ENCODE measurements around the gene ZNF768.
A peak's percentile ranks its signal among the peaks of the same experiment; 100 is the strongest.

ZNF768 gene

DNA sequence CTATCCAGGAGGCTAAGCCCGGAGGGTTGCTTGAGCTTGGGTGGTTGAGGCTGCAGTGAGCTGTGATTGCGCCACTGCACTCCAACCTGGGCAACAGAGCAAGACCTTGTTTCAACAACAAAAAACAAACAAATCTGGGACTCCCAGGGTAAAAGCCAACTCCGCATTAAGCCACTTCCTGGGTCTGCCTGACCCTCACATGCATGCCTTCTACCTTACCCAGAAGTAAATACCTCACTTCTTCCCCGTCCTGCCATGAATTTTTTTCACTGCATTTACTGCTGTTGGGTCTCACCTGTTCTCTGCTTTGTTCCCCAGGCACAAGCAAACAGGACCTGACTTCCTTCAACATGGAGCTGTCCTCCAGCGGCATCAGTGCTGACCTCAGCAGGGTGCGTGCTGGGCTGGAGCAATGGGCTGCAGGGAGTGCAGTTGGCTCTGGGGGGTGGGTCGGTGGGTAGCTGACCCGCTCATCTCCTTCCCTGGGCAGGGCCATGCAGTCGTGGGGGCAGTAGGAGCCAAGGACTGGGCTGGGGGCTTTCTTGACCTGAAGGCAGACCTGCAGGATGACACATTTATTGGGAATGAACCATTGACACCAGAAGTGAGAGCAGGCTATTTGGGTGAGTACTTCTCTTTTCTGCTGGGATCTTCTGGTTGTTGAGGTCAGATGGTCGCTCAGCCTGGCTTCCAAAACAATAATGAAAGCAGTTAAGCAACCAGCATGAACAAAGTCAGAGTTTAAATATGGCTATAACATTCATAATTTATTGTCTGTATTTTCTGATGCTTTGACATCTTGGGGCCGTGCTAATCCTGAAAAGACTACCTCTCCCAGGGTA lies 37.4 kb downstream of the ZNF768 start:
- Histone ChIP-seq H3K4me1 (ENCODE audit: insufficient read depth, poor library complexity, severe bottlenecking) (peaks cover 13% of the 10 kb centered on the region), H3K27ac (ENCODE audit: poor library complexity, severe bottlenecking) (peak overlapping the region; percentile 55)
- no peak for ATAC-seq (ENCODE audit: low read depth)

DNA sequence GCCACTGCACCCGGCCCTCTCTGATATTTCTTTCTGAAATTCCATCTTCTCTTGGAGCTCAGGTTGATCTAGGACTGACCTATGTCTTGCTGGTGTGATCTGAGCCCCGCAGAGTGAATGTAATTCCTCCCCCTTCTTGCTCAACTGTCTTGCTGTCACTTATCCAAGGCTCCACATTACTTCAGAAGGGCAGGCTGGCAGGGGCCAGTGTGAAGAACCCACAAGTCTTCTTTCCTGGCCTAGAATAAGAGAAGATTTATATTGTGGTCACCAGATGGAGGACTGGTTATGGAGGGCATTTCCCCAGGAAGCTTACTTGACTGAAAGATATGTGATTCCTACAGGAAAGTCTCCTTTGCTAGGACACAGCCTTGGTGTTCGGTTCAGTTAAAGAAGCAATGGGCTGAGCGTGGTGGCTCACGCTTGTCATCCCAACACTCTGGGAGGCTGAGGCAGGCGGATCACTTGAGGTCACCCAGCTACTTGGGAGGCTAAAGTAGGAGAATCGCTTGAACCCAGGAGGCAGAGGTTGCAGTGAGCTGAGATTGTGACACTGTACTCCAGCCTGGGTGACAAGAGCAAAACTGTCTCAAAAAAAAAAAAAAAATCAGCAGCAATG lies 40.4 kb downstream of the ZNF768 start:
- Histone ChIP-seq H3K9me3 (ENCODE audit: severe bottlenecking) (no peaks in the 10 kb centered on the region), H3K27me3 (ENCODE audit: insufficient read depth, poor library complexity, severe bottlenecking) (no peaks in the 10 kb centered on the region), H3K4me3 (ENCODE audit: severe bottlenecking) (no peak overlapping the region), H3K4me1 (ENCODE audit: insufficient read depth, poor library complexity, severe bottlenecking) (peaks cover 5% of the 10 kb centered on the region), H3K27ac (ENCODE audit: poor library complexity, severe bottlenecking) (no peak overlapping the region), H3K36me3 (ENCODE audit: low read depth) (no peaks in the 10 kb centered on the region)
- ATAC-seq (ENCODE audit: low read depth) (no peak), DNase-seq (ENCODE audit: low spot score) (no peak)
- TF ChIP-seq, protein P1, sequence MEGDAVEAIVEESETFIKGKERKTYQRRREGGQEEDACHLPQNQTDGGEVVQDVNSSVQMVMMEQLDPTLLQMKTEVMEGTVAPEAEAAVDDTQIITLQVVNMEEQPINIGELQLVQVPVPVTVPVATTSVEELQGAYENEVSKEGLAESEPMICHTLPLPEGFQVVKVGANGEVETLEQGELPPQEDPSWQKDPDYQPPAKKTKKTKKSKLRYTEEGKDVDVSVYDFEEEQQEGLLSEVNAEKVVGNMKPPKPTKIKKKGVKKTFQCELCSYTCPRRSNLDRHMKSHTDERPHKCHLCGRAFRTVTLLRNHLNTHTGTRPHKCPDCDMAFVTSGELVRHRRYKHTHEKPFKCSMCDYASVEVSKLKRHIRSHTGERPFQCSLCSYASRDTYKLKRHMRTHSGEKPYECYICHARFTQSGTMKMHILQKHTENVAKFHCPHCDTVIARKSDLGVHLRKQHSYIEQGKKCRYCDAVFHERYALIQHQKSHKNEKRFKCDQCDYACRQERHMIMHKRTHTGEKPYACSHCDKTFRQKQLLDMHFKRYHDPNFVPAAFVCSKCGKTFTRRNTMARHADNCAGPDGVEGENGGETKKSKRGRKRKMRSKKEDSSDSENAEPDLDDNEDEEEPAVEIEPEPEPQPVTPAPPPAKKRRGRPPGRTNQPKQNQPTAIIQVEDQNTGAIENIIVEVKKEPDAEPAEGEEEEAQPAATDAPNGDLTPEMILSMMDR (IDR thresholded peaks at IDR 0.05; ENCODE audit: poor library complexity, severe bottlenecking): no peak

More for the DNA sequence above, 37.4 kb downstream of the ZNF768 start:
- no peak for DNase-seq (ENCODE audit: low spot score)
- no peaks in the 10 kb centered on the region for H3K36me3 ChIP-seq (ENCODE audit: low read depth)
- no peak overlapping the region for H3K4me3 ChIP-seq (ENCODE audit: severe bottlenecking)
- H3K27me3 ChIP-seq (ENCODE audit: insufficient read depth, poor library complexity, severe bottlenecking): no peaks in the 10 kb centered on the region
- H3K9me3 ChIP-seq (ENCODE audit: severe bottlenecking): no peaks in the 10 kb centered on the region
- TF ChIP-seq, protein P1 (IDR thresholded peaks at IDR 0.05; ENCODE audit: poor library complexity, severe bottlenecking): no peak

DNA sequence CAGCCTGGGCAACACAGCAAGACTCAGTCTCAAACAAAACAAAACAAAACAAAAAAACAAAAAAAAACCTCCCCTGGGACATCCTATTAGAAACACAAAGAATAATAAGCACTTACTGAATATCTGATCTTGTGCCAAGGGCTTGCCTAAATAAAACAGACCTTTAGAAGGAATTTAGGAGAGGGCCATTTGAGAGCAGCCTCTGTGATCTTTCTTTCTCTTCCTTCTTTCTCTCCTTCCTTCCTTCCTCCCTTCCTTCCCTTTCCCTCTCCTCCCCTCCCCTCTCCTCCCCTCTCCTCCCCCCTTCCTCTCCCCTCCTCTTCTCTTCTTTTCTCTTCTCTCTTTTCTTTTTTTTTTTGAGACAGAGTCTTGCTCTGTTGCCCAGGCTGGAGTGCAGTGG lies 41.5 kb downstream of the ZNF768 start:
- TF ChIP-seq, protein P1 (IDR thresholded peaks at IDR 0.05; ENCODE audit: poor library complexity, severe bottlenecking): no peak
- ATAC-seq (ENCODE audit: low read depth) (no peak), DNase-seq (ENCODE audit: low spot score) (no peak)
- no peaks in the 10 kb centered on the region for H3K36me3 ChIP-seq (ENCODE audit: low read depth)
- no peaks in the 10 kb centered on the region for H3K9me3 ChIP-seq (ENCODE audit: severe bottlenecking)
- H3K4me1 ChIP-seq (ENCODE audit: insufficient read depth, poor library complexity, severe bottlenecking): no peaks in the 10 kb centered on the region
- no peaks in the 10 kb centered on the region for H3K27me3 ChIP-seq (ENCODE audit: insufficient read depth, poor library complexity, severe bottlenecking)
- H3K27ac ChIP-seq (ENCODE audit: poor library complexity, severe bottlenecking): no peak overlapping the region
- no peak overlapping the region for H3K4me3 ChIP-seq (ENCODE audit: severe bottlenecking)

DNA sequence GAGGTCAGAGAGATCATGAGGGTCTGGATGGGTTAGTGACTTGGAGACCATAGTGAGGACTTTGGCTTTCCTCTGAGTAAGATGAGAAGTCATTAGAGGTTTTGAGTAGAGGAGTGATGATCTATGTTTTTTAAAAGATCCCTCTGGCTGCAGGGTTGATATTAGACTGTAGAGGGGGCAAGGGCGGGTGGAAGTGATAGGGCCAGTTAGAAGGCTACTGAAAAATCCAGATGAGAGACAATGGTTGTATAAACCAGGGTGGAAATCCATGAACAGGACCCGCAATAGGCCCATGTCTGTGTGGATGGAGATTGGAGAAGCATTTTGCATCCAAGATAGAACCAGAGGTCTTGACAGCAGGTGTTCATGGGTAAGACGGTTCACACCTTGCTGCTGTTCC lies 44.0 kb downstream of the ZNF768 start:
- no peak for DNase-seq (ENCODE audit: low spot score)

More for the DNA sequence above, 44.0 kb downstream of the ZNF768 start:
- no peaks in the 10 kb centered on the region for H3K4me1 ChIP-seq (ENCODE audit: insufficient read depth, poor library complexity, severe bottlenecking)
- H3K9me3 ChIP-seq (ENCODE audit: severe bottlenecking): no peaks in the 10 kb centered on the region
- no peaks in the 10 kb centered on the region for H3K36me3 ChIP-seq (ENCODE audit: low read depth)
- no peak overlapping the region for H3K4me3 ChIP-seq (ENCODE audit: severe bottlenecking)
- TF ChIP-seq, protein P1 (IDR thresholded peaks at IDR 0.05; ENCODE audit: poor library complexity, severe bottlenecking): peak; percentile 19
- ATAC-seq (ENCODE audit: low read depth): no peak
- no peaks in the 10 kb centered on the region for H3K27me3 ChIP-seq (ENCODE audit: insufficient read depth, poor library complexity, severe bottlenecking)
- no peak overlapping the region for H3K27ac ChIP-seq (ENCODE audit: poor library complexity, severe bottlenecking)
